Mesendoderm (in vitro differentiated cells): ENCODE measurements around the gene PMEPA1.

ENCODE experiments used
- DNase-seq: peaks from one replicate; pipeline ENCODE4 v3.0.0; 2013
- H2AK5ac ChIP-seq: 2 replicates; pipeline ENCODE4 v1.6.1; 2013; ENCODE audit warnings: low read length, inconsistent platforms
- H2BK120ac ChIP-seq: 2 replicates; pipeline ENCODE4 v1.6.1; 2013; ENCODE audit warnings: low read depth, mild to moderate bottlenecking, low read length, moderate library complexity, mixed read lengths
- H2BK15ac ChIP-seq: replicated peaks from 2 replicates; pipeline ENCODE4 v1.6.1; 2013; ENCODE audit warnings: low read depth, mild to moderate bottlenecking, moderate library complexity
- H2BK5ac ChIP-seq: 2 replicates; pipeline ENCODE4 v1.6.1; 2013; ENCODE audit warnings: low read length, inconsistent platforms
- H3K18ac ChIP-seq: 2 replicates; pipeline ENCODE4 v1.6.1; 2013; ENCODE audit warnings: mild to moderate bottlenecking, low read length, mixed read lengths
- H3K23ac ChIP-seq: one replicate; pipeline ENCODE4 v1.6.1; 2013; ENCODE audit warnings: low read length
- H3K27ac ChIP-seq: 2 replicates; pipeline ENCODE4 v1.5.1; 2013; ENCODE audit warnings: low read depth, mild to moderate bottlenecking, inconsistent platforms, low read length, moderate library complexity
- H3K27me3 ChIP-seq: 2 replicates; pipeline ENCODE4 v1.6.1; 2013; ENCODE audit warnings: low read length, control low read depth, mild to moderate bottlenecking, inconsistent platforms; ENCODE audit not compliant: insufficient read depth, poor library complexity
- H3K36me3 ChIP-seq: 2 replicates; pipeline ENCODE4 v1.6.1; 2013; ENCODE audit warnings: low read length, inconsistent platforms; ENCODE audit not compliant: control insufficient read depth, insufficient read depth
- H3K4ac ChIP-seq: one replicate; pipeline ENCODE4 v1.6.1; 2013; ENCODE audit warnings: low read depth, mild to moderate bottlenecking, low read length, moderate library complexity
- H3K4me1 ChIP-seq: 2 replicates; pipeline ENCODE4 v1.6.1; 2013; ENCODE audit warnings: low read depth, low read length, inconsistent platforms; ENCODE audit not compliant: control insufficient read depth
- H3K4me2 ChIP-seq: 2 replicates; pipeline ENCODE4 v1.6.1; 2013; ENCODE audit warnings: low read length
- H3K4me3 ChIP-seq: 2 replicates; pipeline ENCODE4 v1.5.1; 2013; ENCODE audit warnings: mild to moderate bottlenecking, low read length
- H3K56ac ChIP-seq: one replicate; pipeline ENCODE4 v1.6.1; 2013; ENCODE audit warnings: low read length
- H3K79me1 ChIP-seq: 2 replicates; pipeline ENCODE4 v1.6.1; 2013; ENCODE audit warnings: low read length, inconsistent platforms
- H3K79me2 ChIP-seq: 2 replicates; pipeline ENCODE4 v1.6.1; 2013; ENCODE audit warnings: mild to moderate bottlenecking, low read length; ENCODE audit not compliant: control insufficient read depth, insufficient read depth
- H3K9ac ChIP-seq: 2 replicates; pipeline ENCODE4 v1.6.1; 2013; ENCODE audit warnings: low read length, inconsistent platforms
- H4K5ac ChIP-seq: one replicate; pipeline ENCODE4 v1.6.1; 2013; ENCODE audit warnings: low read length
- H4K8ac ChIP-seq: one replicate; pipeline ENCODE4 v1.6.1; 2013; ENCODE audit warnings: low read depth, mild to moderate bottlenecking, control low read depth, low read length, moderate library complexity
- WGBS: extraction: QIAGEN DNeasy Blood & Tissue Kit; methylation state at CpG from one replicate; pipeline ENCODE4 v1.1.7; 2013; ENCODE audit warnings: low lambda C conversion rate, missing lambda C conversion rate; ENCODE audit not compliant: insufficient coverage; ENCODE audit errors: extremely low coverage; 5-methylcytosine and 5-hydroxymethylcytosine counted together

PMEPA1 gene

DNA sequence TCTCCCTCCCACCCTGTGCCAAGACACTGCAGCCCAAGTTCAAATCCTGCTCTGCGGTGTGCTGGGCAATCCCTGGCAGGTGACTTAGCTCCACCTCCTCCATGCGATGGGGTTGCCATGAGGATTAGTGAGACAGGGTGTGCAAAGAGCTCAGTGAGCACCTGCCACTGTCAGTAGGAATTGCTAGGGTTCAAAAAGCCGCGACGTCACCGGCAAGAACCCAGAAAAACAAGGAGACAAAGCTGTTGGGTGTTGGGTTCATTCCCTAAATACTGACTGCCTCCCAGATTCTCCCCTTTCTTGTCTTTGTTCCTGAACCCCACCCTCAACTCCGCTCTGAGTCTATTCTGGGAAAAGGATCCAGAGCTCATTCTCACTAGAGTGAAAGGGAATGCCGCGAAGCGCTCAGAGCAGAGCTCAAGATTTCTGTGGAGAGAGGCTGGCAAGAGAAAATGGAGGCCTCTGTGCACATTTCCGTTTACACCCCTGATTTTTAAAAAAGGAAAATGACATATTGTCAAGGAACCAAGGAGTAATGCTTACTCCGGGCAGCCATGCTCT, 13.3 kb downstream of the PMEPA1 start:
- H2BK120ac ChIP-seq = no peak overlapping the region

DNA sequence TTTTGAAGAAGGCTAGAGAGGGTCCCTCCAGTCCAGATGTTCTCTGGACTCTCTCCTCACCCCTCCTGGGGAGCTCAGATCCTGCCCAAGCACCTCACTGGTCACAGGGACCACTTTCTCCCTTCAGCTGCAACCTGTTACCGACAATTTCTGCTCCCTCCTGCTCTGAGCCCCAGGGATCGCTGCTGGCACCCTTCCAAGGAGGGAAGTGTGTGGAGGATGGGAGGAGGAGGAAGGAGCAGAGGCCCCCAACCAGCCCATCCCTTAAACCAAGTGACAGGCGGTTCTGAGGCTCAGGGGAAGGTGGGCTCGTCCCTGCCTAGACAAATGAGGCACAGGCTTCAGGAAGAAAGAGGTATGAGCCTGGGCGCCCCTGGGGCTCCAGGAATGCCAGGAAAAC, 13.9 kb downstream of the PMEPA1 start:
- Histone ChIP-seq H3K18ac (no peak overlapping the region), H2BK5ac (no peak overlapping the region), H3K23ac (no peak overlapping the region), H3K4me3 (no peak overlapping the region), H3K9ac (peak overlapping the region; percentile 14), H3K27me3 (no peaks in the 10 kb centered on the region), H3K4me2 (no peak overlapping the region), H2BK120ac (no peak overlapping the region), H2AK5ac (no peak overlapping the region), H3K79me1 (peaks cover 7% of the 10 kb centered on the region), H3K79me2 (peaks cover 99% of the 10 kb centered on the region), H4K8ac (no peak overlapping the region), H4K5ac (no peak overlapping the region), H3K27ac (no peak overlapping the region), H3K4ac (no peak overlapping the region), H3K4me1 (peaks cover 12% of the 10 kb centered on the region), H3K56ac (no peak overlapping the region), H2BK15ac (no peak overlapping the region), H3K36me3 (no peaks in the 10 kb centered on the region)
- no CpG with 5 or more reads among the region's 5 CpGs for WGBS
- DNase-seq = no peak

More for the DNA sequence above, 13.3 kb downstream of the PMEPA1 start:
- Histone ChIP-seq H3K23ac (no peak overlapping the region), H3K9ac (no peak overlapping the region), H3K4me1 (peaks cover 12% of the 10 kb centered on the region), H3K27me3 (no peaks in the 10 kb centered on the region), H2AK5ac (no peak overlapping the region), H3K79me1 (peaks cover 9% of the 10 kb centered on the region), H4K5ac (no peak overlapping the region), H4K8ac (no peak overlapping the region), H3K79me2 (peaks cover 99% of the 10 kb centered on the region), H3K56ac (no peak overlapping the region), H3K4me2 (no peak overlapping the region), H2BK5ac (no peak overlapping the region), H2BK15ac (no peak overlapping the region), H3K4ac (no peak overlapping the region), H3K4me3 (no peak overlapping the region), H3K18ac (no peak overlapping the region), H3K36me3 (no peaks in the 10 kb centered on the region), H3K27ac (no peak overlapping the region)
- no CpG with 5 or more reads among the region's 12 CpGs for WGBS
- DNase-seq = no peak

DNA sequence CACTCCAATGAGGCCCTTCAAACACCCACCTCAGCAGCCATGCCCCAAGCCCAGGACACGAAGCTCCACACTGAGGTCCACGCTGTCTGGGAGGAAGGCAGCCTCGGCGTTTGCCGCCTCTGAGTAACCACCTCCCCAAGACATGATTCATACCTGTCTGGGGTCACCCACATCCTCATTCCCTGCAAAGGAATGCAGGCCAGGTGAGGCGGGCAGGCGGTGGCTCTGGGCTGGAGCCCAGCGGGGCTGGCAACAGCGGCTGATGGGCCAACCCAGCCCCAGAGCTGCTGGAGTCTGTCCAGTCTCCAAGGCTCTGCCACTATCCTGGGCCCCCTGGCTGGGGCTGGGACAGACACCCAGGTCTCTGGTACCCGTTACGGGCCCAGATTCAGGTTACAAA, 14.8 kb downstream of the PMEPA1 start:
- no CpG with 5 or more reads among the region's 11 CpGs for WGBS
- Histone ChIP-seq H3K4ac (no peak overlapping the region), H3K18ac (no peak overlapping the region), H3K36me3 (no peaks in the 10 kb centered on the region), H3K23ac (no peak overlapping the region), H2AK5ac (no peak overlapping the region), H2BK15ac (no peak overlapping the region), H3K79me2 (peaks cover 99% of the 10 kb centered on the region), H4K5ac (no peak overlapping the region), H3K27ac (no peak overlapping the region), H2BK5ac (no peak overlapping the region), H3K27me3 (no peaks in the 10 kb centered on the region), H4K8ac (no peak overlapping the region), H3K4me1 (peaks cover 12% of the 10 kb centered on the region), H3K4me3 (no peak overlapping the region), H3K9ac (no peak overlapping the region), H3K79me1 (peaks cover 7% of the 10 kb centered on the region), H2BK120ac (no peak overlapping the region), H3K56ac (no peak overlapping the region), H3K4me2 (no peak overlapping the region)
- DNase-seq = no peak

DNA sequence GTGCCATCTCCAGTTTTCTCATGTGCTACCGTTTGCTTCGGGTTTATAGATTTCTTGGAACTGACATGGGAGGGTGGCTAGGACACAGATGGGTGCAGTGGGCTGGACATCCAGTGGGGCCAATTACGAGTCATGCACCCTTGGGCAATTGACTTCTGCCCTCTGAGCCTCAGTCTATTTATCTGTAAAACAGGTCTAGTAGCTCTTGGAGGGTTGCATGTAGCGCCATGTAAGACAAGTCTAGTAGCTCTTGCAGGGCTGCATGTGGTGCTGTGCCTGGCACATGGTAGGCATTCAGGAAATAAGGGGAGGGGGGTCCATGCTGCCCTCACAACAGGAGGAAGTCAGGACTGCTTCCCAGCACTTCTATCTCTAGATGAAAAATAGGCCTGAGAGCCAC, 15.3 kb downstream of the PMEPA1 start:
- no peak overlapping the region for H3K18ac ChIP-seq
- no peak overlapping the region for H3K27ac ChIP-seq
- H3K36me3 ChIP-seq = no peaks in the 10 kb centered on the region
- no peak overlapping the region for H2BK120ac ChIP-seq
- H3K27me3 ChIP-seq = no peaks in the 10 kb centered on the region
- no peak overlapping the region for H2BK5ac ChIP-seq
- H2BK15ac ChIP-seq = no peak overlapping the region
- H4K8ac ChIP-seq = no peak overlapping the region
- peaks cover 99% of the 10 kb centered on the region for H3K79me2 ChIP-seq
- H3K4me2 ChIP-seq = no peak overlapping the region
- WGBS = no CpG with 5 or more reads among the region's 4 CpGs
- H3K9ac ChIP-seq = no peak overlapping the region
- peaks cover 12% of the 10 kb centered on the region for H3K4me1 ChIP-seq
- no peak overlapping the region for H3K4me3 ChIP-seq
- no peak overlapping the region for H2AK5ac ChIP-seq
- no peak overlapping the region for H4K5ac ChIP-seq
- H3K23ac ChIP-seq = no peak overlapping the region
- no peak overlapping the region for H3K4ac ChIP-seq
- H3K79me1 ChIP-seq = peaks cover 7% of the 10 kb centered on the region
- DNase-seq = no peak
- no peak overlapping the region for H3K56ac ChIP-seq

DNA sequence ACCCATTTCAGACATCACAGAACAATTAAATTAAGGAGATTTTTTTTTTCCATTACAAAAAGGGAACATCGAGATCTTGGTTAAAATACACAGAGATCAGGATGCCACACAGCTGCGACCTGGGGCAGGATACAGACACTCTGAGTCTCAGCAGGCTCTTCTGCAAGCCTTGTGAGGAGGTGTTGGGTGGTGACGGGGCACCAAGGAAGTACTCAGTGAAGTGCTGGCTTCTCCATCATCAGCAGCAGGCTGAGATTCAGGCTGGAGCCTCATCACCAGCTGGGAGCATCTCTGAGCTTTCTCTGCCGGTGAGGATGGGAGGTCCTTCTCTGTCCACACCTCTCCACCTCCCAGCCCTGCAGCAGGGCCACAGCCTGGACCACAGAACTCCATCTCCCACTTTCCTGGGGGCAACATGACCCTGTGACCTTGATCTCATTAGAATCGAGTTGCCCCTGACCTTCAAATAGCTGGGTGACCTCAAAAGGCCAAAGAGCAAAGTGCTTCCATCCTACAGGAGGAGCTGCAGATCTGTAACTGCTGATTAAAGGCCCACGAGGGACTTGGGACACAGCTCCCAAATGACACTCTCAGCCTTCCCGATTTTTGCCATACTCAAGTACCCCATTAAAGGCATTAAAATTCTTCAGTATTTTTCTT, 16.0 kb downstream of the PMEPA1 start:
- H2AK5ac ChIP-seq = no peak overlapping the region
- H3K4me1 ChIP-seq = peaks cover 12% of the 10 kb centered on the region
- no peak overlapping the region for H3K4me3 ChIP-seq
- H3K36me3 ChIP-seq = no peaks in the 10 kb centered on the region
- H3K23ac ChIP-seq = peak overlapping the region; percentile 48
- H2BK120ac ChIP-seq = no peak overlapping the region
- no peak overlapping the region for H3K18ac ChIP-seq
- H3K56ac ChIP-seq = no peak overlapping the region
- H3K9ac ChIP-seq = no peak overlapping the region
- no peak overlapping the region for H3K4ac ChIP-seq
- H3K27me3 ChIP-seq = no peaks in the 10 kb centered on the region
- peaks cover 12% of the 10 kb centered on the region for H3K79me1 ChIP-seq
- H3K27ac ChIP-seq = no peak overlapping the region
- H3K4me2 ChIP-seq = no peak overlapping the region
- peaks cover 99% of the 10 kb centered on the region for H3K79me2 ChIP-seq
- no CpG with 5 or more reads among the region's 7 CpGs for WGBS
- no peak for DNase-seq
- no peak overlapping the region for H2BK15ac ChIP-seq
- H2BK5ac ChIP-seq = no peak overlapping the region
- H4K8ac ChIP-seq = no peak overlapping the region
- H4K5ac ChIP-seq = no peak overlapping the region
